ENCODE results near the gene MIDN.
"Not testable (repeated sequence)": the region's sequence is repeated elsewhere in the genome, so short reads cannot be mapped to it uniquely, and the experiment has no call there.

DNA sequence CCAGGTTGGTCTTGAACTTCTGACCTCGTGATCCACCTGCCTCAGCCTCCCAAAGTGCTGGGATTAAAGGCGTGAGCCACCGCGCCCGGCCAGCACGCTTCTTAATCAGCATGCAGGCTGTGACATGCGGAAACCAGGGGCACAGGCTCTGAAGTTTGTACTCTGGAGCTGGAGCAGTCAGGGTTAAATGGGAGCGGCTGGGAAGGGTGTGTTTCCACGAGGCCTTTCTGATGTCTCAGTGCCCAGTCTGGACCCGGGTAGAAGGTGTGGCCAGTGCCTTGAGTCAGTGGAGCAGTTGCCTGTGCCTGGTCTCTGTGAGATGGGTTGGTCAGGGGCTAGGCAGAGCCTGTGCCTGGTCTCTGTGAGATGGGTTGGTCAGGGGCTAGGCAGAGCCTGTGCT, 39.6 kb upstream of the MIDN start:
- TF ChIP-seq, protein P1, sequence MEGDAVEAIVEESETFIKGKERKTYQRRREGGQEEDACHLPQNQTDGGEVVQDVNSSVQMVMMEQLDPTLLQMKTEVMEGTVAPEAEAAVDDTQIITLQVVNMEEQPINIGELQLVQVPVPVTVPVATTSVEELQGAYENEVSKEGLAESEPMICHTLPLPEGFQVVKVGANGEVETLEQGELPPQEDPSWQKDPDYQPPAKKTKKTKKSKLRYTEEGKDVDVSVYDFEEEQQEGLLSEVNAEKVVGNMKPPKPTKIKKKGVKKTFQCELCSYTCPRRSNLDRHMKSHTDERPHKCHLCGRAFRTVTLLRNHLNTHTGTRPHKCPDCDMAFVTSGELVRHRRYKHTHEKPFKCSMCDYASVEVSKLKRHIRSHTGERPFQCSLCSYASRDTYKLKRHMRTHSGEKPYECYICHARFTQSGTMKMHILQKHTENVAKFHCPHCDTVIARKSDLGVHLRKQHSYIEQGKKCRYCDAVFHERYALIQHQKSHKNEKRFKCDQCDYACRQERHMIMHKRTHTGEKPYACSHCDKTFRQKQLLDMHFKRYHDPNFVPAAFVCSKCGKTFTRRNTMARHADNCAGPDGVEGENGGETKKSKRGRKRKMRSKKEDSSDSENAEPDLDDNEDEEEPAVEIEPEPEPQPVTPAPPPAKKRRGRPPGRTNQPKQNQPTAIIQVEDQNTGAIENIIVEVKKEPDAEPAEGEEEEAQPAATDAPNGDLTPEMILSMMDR (conservative IDR thresholded peaks at IDR 0.05 in 1 of 2, IDR thresholded peaks at IDR 0.05 in 1 of 2; ENCODE audit: extremely low read depth in 1 of 2, insufficient read depth in 1 of 2, low read depth in 1 of 2, low read length in 2 of 2): not testable (repeated sequence)
- not testable (repeated sequence) for TF ChIP-seq EZH2 (IDR thresholded peaks at IDR 0.05; ENCODE audit: borderline replicate concordance, low read length)

All from mammary epithelial cell (primary cell).